ENCODE measurements around the gene TXNL4B. TPM values are rescaled to one million over a fixed set of nuclear protein-coding genes. Genes with fewer than 3 reads are reported as not detected.

The TXNL4B gene
- total RNA-seq, 2 donors from 2014 or later = 8.8 to 10.4 TPM

- no peak for DNase-seq
- no peak for ATAC-seq
- intact Hi-C loops (cut with DNase I, micrococcal nuclease) = no loop called here
Measured at GRCh38 chr16:72049110-72049509, 44.3 kb downstream of the TXNL4B start.

DNA sequence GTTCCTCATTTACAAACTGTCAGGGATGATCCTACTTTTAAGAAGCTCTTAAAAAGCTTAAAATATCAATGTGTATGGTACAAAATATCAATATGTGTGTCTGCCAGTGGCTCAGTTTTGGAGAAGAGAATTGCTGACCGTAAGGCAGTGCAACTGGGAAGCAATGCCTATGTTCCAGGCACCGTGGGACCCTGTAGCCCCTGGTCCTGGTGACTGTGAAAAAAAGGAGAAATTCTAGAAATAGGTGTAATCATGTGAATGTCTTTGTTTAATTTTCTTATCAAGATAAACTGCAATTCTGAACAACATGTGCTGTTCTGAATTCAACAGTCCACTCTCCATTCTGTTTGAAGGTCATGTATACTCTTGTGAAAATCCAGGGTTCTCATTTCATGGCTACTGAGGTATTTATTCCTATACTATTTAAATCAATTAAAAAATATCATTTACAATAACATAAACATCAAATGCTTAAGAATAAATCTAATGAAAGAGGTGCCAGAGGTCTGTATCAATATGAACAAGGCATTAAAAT lies 48.5 kb downstream of the TXNL4B start:
- intact Hi-C loops (cut with DNase I, micrococcal nuclease) = no loop called here
- DNase-seq (no peak), ATAC-seq (no peak)

DNA sequence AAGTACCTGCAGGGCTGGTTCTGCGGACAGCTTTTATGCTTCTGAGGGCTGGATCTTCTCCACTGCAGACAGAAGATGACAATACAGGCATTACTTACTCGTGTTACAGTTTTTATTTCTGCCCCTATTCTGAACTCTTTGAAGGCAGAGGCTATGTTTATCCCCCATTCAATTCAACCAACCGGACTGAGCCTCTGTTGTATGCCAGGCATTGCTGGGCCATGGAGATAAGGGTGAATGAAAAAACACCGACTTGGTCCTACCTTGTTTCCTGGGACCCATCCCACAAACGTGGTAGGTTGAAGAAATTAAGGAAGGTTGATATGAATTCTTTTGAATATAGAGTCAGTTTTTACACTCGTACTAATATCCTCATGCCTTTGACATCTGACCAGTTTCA lies 49.1 kb downstream of the TXNL4B start:
- DNase-seq (no peak), ATAC-seq (no peak)
- intact Hi-C loops (cut with DNase I, micrococcal nuclease) = no loop called here

DNA sequence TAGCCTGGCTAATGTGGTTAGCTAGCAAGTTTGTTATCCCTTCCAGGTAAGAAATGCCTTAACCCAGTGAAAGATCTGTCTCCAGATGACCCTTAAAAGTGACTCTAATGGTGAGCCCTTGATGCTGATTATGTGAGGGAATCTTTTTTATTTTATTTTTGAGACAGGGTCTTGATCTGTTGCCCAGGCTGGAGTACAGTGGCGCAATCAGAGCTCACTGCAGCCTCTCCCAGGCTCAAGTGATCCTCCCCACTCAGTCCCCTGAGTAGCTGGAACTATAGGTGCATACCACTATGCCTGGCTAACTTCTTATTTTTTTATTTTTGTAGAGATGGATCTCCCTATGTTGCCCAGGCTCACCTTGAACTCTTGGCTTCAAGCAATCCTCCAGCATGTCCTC lies 49.9 kb downstream of the TXNL4B start:
- DNase-seq = no peak
- intact Hi-C loops (cut with DNase I, micrococcal nuclease) = no loop called here
- ATAC-seq = no peak

DNA sequence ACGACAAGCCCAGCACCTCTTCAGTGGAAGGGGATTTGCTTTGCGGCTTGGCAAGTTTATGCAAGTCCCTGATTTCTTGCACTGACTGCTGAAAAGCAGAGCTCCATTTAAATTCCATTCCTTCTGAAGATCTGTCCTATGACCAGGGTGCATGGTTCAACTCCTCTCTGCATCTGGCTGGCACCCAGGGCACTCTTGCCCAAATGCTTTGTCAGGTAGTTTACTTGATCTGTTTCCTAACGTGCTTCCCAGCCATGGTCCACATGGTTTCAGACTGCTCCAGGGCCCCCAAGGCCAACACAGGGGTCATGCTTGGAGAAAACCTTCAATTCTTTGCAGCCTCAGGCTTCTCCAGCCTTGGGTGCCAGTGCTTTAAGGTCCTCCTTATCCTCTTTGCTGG lies 50.4 kb downstream of the TXNL4B start:
- intact Hi-C loops (cut with DNase I, micrococcal nuclease) = no loop called here
- ATAC-seq = no peak
- DNase-seq = no peak

GRCh38 chr16:72042157-72042660 lies 51.2 kb downstream of the TXNL4B start:
- DNase-seq (no peak), ATAC-seq (no peak)
- intact Hi-C loops (cut with DNase I, micrococcal nuclease) = no loop called here

- ATAC-seq = no peak
- intact Hi-C loops (cut with DNase I, micrococcal nuclease) = no loop called here
- DNase-seq = no peak
Measured at GRCh38 chr16:72036098-72036497, 57.3 kb downstream of the TXNL4B start.

Other genes with a start within 250 kb of the TXNL4B start
- 10 to 100 TPM; 17.0 to 23.6 TPM for gene ATXN1L, start 247.6 kb downstream of the TXNL4B start, total RNA-seq
- 10 to 100 TPM; 12.5 to 13.0 TPM for gene ZNF821, start 209.4 kb downstream of the TXNL4B start, total RNA-seq
- 100 to 1,000 TPM; 200 to 250 TPM for gene IST1, start 198.1 kb downstream of the TXNL4B start, total RNA-seq
- under 1 TPM; 0.11 to 0.15 TPM for gene PKD1L3, start 93.2 kb downstream of the TXNL4B start, total RNA-seq
- 1 to 10 TPM; 5.6 to 6.3 TPM for gene DHODH, start 84.9 kb downstream of the TXNL4B start, total RNA-seq
- gene HP, start 39.1 kb downstream of the TXNL4B start, total RNA-seq = not detected
- gene HPR, start 30.4 kb downstream of the TXNL4B start, total RNA-seq = not detected
- gene DHX38, start 227 bp upstream of the TXNL4B start, total RNA-seq = 10 to 100 TPM; 52.0 to 61.5 TPM
- 1 to 10 TPM; 6.4 to 7.4 TPM for gene PMFBP1, start 78.5 kb upstream of the TXNL4B start, total RNA-seq

Data from left colon (tissue), 2 donors.